Embryonic facial prominence (tissue), 1 donor: ENCODE data around the gene MACF1.

Experiments used
- DNase-seq: peaks from one replicate; pipeline ENCODE4 v3.0.0-alpha.2; 2016; ENCODE audit errors: extremely low spot score

Gene MACF1

DNA sequence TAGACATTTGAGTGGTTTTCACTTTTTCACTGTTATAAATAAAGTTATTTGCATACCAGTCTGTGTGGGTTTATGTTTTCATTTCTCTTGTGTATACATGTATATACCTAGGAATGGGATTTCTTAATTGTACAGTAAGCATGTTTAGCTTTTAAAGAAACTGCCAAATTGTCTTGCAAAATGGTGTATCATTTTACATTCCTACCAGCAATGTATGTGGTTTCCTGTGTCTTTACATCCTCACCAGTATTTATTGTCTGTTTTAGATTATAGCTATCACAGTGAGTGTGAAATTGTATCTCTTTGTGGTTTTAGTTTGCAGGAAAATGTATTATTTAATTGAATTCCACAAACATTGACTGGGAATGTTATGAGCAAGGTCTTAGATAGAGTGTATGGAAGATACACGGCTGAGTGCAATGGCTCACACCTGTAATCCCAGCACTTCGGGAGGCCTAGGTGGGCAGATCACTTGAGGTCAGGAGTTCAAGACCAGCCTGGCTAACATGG lies 57.3 kb downstream of the MACF1 start:
- no peak for DNase-seq

- DNase-seq: no peak
Observed at GRCh38 chr1:39262802-39263201, 58.3 kb downstream of the MACF1 start.

- DNase-seq: no peak
Observed at GRCh38 chr1:39266269-39266668, 61.8 kb downstream of the MACF1 start.

DNA sequence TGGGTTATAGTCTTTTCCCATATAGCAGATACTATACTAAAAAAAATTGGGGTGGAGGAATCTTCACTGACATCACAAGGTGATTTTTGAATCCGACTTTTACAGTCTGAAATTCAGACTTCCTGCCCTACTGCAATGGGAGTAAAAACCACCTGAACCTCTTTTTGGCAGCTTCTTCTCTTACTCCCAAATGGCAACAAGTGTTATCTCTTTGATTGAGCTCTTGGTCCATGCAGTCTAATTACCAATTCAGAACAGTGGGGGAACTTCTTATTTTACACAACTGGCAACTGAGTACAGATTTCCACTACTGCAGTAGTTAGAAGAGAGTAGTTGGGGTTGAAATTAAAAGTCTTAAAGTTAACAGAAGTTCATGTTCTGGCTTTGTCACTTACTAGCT lies 62.3 kb downstream of the MACF1 start:
- DNase-seq: no peak

- DNase-seq: peak; percentile 62
Observed at GRCh38 chr1:39268112-39268581, 63.7 kb downstream of the MACF1 start.

- DNase-seq: no peak
Observed at GRCh38 chr1:39268906-39269305, 64.4 kb downstream of the MACF1 start.

DNA sequence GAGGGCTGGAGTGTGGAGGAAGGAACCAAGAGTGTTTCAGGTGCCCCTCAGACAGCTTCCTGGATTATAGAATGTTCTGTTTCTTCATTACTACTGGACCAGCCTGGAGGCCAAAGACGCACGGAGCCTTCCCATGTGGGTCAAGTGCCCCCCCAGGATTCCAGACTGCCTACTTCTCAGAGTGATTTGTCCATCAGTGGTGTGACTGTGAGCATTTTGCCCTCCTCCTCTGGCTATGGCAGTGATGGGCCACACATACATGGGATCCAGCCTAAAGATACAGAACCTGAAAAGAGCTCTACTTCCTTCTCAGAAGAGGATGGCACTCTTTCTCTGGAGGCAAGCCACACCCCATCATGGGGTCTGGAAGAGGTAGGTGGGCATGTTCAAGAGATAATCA lies 64.9 kb downstream of the MACF1 start:
- DNase-seq: no peak

GRCh38 chr1:39269791-39270342 lies 65.4 kb downstream of the MACF1 start:
- no peak for DNase-seq

DNA sequence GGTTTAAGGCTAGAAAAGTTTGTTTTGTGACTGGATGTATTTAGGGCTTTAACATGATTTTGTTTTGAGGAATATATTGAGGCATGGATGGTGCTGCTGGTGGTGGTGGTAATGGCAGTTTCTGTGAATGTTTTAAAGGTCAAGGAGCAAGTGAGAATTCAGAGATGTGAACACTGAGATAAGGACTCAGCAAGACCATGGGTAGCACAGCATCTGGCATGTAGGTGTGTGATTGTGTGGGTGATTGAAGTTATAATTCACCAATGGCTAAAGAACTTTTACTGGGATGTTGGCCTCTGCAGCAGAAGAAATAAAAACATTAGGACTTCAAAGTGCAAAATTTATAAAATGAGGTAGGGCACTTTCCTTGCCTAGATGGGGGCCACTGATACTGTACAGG lies 65.9 kb downstream of the MACF1 start:
- no peak for DNase-seq

DNA sequence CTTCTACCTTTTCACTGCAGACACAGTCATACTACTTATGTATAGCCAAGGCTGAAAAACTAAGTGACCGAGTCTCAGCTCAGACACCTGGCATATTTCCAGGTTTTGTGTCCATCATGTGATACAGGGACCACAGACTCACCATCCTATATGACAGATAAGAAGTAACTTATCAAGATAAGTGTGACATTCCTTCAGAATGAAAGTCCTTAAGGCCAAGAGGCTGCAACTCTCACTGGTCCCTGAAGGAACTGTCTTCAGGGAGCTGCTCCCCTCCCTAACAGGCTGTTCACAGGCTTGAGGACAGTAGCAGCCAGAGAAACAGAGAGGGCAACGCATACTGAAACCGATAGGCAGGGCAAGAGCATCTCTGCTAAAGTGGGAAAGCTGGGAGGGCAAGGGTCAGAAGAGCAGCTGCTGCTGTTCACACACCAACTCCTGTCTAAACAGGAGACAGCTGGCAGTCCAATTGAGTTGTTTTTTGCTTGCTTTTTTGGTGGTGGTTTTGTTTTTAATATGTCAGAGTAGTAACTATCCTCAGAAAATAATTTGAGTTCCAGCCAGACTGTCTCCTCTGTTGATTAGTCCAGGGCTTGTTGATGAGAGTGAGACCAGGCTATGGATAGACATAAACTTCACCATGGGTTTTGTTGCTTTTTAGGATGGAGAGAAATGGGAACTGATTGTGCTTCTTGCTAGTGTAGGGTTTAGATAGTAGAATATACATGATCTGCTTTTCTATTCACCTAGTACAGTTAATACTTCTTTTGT lies 67.7 kb downstream of the MACF1 start:
- no peak for DNase-seq

- DNase-seq: no peak
Observed at GRCh38 chr1:39272798-39273469, 68.4 kb downstream of the MACF1 start.

DNA sequence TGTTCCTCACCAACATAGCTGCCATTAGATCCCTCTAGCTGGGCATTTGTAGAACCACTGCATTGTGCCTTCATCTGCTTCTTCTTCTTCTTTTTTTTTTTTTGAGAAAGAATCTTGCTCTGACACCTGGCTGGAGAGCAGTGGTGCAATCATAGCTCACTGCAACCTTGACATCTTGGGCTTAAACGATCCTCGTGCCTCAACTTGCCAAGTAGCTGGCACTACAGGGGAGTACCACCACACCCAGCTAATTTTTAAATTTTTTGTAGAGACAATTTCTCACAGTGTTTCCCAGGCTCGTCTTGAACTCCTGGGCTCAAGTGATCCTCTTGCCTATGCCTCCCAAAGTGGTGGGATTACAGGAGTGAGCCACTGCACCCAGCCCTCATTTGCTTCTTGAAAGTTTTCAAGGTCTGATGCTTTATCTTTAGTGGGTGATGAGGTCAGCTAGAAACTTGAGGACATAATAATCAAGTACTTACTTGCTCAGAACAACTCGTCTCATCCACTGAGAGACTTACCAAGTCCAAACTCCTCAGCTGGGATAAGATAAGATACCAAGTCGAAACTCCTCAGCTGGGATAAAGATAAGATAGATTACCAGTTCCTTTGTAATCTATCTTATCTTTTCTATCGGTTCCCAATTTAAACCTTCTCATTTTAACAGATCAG lies 71.5 kb downstream of the MACF1 start:
- DNase-seq: no peak

- no peak for DNase-seq
Observed at GRCh38 chr1:39277879-39278278, 73.4 kb downstream of the MACF1 start.

DNA sequence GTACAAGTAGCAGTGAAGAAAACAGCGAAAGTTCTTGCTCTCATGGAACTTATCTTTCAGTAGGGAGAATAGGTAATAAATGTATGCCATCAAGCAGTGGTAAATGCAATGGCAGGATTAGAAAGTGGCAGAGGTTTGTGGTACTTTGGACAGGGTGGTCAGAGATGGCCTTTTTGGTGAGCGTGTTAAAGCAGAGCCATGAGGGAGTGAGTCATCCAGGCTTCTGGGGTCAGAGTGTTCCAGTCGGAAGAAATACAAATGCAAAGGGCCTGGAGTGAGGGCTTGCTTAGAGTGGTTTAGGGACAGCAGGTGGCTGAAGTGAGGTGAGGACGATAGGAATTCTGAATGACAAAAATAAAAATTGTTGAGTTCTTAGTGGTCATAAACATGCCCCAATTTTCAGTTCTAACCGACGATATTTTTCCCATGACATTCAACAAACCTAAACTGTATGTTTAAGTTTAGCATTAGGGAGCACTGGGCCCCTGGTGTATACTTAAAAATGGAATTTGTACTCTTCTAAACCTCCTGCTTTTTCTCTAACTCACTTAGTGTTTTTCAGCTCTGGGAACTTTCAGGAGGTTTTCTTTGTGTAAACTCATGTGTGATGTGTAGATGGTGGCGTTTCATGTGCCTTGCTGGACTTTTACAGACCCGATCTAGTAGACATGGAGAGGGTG lies 78.2 kb downstream of the MACF1 start:
- DNase-seq: no peak

DNA sequence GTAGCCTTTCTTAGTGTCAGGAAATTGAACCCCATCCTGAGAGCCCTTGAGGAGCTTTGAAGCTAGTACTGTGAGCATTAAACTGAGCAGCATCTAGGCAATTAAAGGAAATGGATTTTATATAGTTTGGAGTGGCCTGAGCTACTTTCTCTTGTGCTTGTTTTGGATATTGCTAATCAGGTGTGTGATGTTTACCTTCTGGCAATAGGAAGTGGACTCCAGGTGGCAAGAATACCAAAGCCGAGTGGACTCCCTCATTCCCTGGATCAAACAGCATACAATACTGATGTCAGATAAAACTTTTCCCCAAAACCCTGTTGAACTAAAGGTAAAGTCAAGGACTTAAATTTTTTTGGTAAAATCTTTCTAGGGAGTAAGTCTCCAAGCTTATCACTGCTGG lies 79.4 kb downstream of the MACF1 start:
- no peak for DNase-seq

DNA sequence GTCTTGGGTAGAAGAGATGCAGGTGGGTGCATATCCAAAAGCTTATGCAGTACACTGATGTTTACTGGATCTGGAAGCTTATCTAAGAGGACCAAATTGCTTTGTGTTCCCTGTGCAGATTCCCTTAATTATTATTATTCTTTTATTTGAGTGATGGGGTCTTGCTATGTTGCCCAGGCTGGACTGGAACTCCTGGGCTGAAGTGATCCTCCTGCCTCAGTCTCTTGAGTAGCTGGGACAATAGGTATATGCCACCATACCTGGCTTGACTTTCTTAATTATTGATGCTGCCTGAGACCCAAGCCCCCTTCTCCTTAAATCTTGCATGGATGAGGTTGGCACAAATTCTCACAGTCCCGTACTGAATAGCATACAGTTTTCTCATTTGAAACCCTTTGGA lies 83.0 kb downstream of the MACF1 start:
- no peak for DNase-seq

DNA sequence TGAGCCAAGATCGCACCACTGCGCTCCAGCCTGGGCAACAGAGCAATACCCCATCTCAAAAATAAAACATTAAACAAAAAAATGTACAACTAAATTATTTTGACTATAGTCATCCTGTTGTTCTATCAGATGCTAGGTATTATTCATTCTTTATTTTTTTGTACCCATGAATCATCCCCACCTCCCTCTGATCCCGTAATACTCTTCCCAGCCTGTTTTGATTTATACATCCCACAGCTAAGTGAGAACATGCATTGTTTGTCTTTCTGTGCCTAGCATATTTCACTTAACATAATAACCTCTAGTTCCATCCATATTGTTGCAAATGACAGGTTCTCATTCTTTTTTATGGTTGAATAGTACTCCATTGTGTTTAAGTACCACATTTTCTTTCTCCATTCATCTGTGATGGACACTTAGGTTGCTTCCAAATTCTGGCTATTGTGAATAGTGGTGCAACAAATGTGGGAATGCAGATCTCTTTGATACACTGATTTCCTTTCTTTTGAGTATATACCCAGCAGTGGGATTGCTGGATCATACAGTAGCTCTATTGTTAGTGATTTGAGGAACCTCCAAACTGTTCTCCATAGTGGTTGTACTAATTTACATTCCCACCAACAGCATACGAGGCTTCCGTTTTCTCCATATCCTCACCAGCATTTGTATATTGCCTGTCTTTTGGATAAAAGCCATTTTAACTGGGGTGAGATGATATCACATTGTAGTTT lies 84.4 kb downstream of the MACF1 start:
- DNase-seq: no peak

- DNase-seq: no peak
Observed at GRCh38 chr1:39292401-39292800, 87.9 kb downstream of the MACF1 start.

DNA sequence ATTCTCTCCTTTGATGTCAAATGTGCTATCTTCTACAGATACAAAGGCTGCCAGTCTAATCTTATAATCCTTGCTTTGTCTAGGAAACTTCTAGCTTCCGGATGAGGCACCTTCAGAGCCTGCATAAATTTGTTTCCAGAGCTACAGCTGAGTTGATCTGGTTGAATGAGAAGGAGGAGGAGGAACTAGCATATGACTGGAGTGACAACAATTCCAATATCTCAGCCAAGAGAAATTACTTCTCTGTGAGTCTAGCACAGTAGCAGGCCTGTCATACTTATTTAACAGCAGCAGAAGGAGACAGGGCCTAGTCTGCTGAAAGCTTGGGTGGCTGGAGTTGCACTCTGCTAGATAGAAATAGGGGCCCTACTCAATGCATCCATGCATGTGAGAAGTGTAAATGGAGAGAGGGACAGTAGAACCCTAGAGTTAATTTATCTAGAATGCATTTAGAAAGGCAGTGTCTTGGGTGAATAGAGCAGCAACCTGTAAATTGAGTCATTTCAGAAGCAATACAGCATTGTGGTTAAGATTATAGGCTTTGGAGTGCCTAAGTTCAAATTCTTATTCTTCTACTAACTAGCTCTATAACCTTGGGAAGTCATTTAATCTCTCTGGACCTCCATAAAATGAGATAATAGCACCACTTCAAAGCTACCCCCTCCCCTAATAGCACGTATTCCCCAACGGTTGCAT lies 89.0 kb downstream of the MACF1 start:
- no peak for DNase-seq

- DNase-seq: no peak
Observed at GRCh38 chr1:39294531-39294930, 90.0 kb downstream of the MACF1 start.
